Measurements from ENCODE around the gene ADISSP.

- no peak for TF ChIP-seq POLR2AphosphoS5 (IDR thresholded peaks at IDR 0.05; ENCODE audit: insufficient read depth, low read depth, low read length)
- TF ChIP-seq CTCF (IDR thresholded peaks at IDR 0.05; ENCODE audit: extremely low read depth in 1 of 2, insufficient read depth in 1 of 2, low read depth in 1 of 2, low read length in 2 of 2), result no peak
- TF ChIP-seq POLR2A (IDR thresholded peaks at IDR 0.05; ENCODE audit: low read depth, low read length), result no peak
- no peak for TF ChIP-seq MAX (IDR thresholded peaks at IDR 0.05; ENCODE audit: insufficient read depth, insufficient read length)
Measured at GRCh38 chr20:3764659-3765058, 2.9 kb downstream of the ADISSP start.

Data from endothelial cell of umbilical vein (primary cell).